ENCODE results near the gene SPR.

- TF ChIP-seq CTCF (IDR thresholded peaks at IDR 0.05; ENCODE audit: insufficient read depth, low read length): no peak
- no peak for TF ChIP-seq POLR2AphosphoS5 (IDR thresholded peaks at IDR 0.05; ENCODE audit: low read depth)
- TF ChIP-seq SPI1 (IDR thresholded peaks at IDR 0.05; ENCODE audit: borderline replicate concordance, low read depth): no peak
Measured at GRCh38 chr2:72894514-72894913, 7.3 kb downstream of the SPR start.

All from HL-60 (cell line).